ENCODE data around the gene PTPRN2. TPM values are rescaled to one million over a fixed set of nuclear protein-coding genes. Genes with fewer than 3 reads are reported as not detected.

PTPRN2 gene
- total and polyA plus RNA-seq, 2 of the 13 experiments (the other 11 are each of a cell fraction or from before 2014, with no cell fraction given) = 2.5 to 24.2 TPM

- TF ChIP-seq SP5 (CRISPR knock-in tag; IDR thresholded peaks at IDR 0.05; ENCODE audit: borderline replicate concordance, low read depth) (no peak), ZNF251 (CRISPR knock-in tag; IDR thresholded peaks at IDR 0.05) (no peak), ZFAT (CRISPR knock-in tag; conservative IDR thresholded peaks at IDR 0.05) (no peak), ZFP62 (CRISPR knock-in tag; IDR thresholded peaks at IDR 0.05) (no peak), ZNF572 (CRISPR knock-in tag; IDR thresholded peaks at IDR 0.05) (no peak)
Measured at GRCh38 chr7:157792241-157793086, 795.2 kb downstream of the PTPRN2 start (continued).

- Histone ChIP-seq H3K27ac (ENCODE audit: extremely low read length, insufficient read depth, low read length) (no peak overlapping the region), H3K79me2 (ENCODE audit: insufficient read depth, low read length) (no peaks in the 10 kb centered on the region), H3K9ac (ENCODE audit: insufficient read depth, low read depth, low read length) (no peak overlapping the region), H2AFZ (ENCODE audit: low read length) (no peak overlapping the region), H3K9me3 (ENCODE audit: low read length) (no peaks in the 10 kb centered on the region), H4K20me1 (ENCODE audit: insufficient read depth, low read length) (peaks cover 6% of the 10 kb centered on the region; the same call in 1 of the 2 replicates), H3K4me2 (ENCODE audit: low read depth, low read length) (no peak overlapping the region), H3K4me3 (replicated peaks in 1 of 3; ENCODE audit: insufficient read depth in 1 of 3, low read depth in 2 of 3, low read length in 3 of 3) (no peak overlapping the region), H3K4me1 (ENCODE audit: insufficient read depth, low read length) (no peaks in the 10 kb centered on the region), H3K36me3 (replicated peaks in 1 of 2; ENCODE audit: control insufficient read depth in 1 of 2, insufficient read depth in 2 of 2, low read length in 2 of 2) (no peaks in the 10 kb centered on the region), H3K27me3 (ENCODE audit: control insufficient read depth in 1 of 2, insufficient read depth in 2 of 2, low read length in 2 of 2) (peaks cover 0 to 31% of the 10 kb centered on the region in 2 experiments; a peak in 3 of 5 replicates)
- ATAC-seq (no peak), FAIRE-seq (no peak), DNase-seq (ENCODE audit: low spot score) (no peak)
- intact Hi-C loops (cut with micrococcal nuclease; ENCODE audit: unreplicated experiment) (no loop called here), in situ Hi-C loops (cut with HindIII; ENCODE audit: extremely low pct_ligation_motif_present, low pct_unique_long_range_greater_than_20kb) (no loop called here)
- CTCF ChIA-PET (ENCODE audit: low intra/inter-chr PET ratio, low total read pairs) = no interaction called here
- TF ChIP-seq TOE1 (CRISPR knock-in tag; IDR thresholded peaks at IDR 0.05) (no peak), ZBTB33 (CRISPR knock-in tag; IDR thresholded peaks at IDR 0.05) (0 out of 2 replicates have a peak, but pooled peaks have one; percentile 37)
- BruUV-seq (replicated peaks) = no TSS peak
- WGBS (ENCODE audit: low lambda C conversion rate) = 90% methylated on average over 16 of the region's 16 CpGs
- POLR2A ChIA-PET = no interaction called here
Measured at GRCh38 chr7:157791666-157792065, 796.0 kb downstream of the PTPRN2 start.
